MCF 10A (cell line): ENCODE measurements around the gene ARSG. TPM values are rescaled to one million over a fixed set of nuclear protein-coding genes. Genes with fewer than 3 reads are reported as not detected.

Source experiments
- BruUV-seq: library from RNA; stranded (reverse); fragments of 400-500 nt; replicated peaks from 2 replicates; lab custom pipeline; 2021; lab: Mats Ljungman, UMichigan
- CTCF ChIA-PET: fragments of 300-600 bp; sonication (Branson Sonifier 250); formaldehyde crosslinking; extraction: SDS; loops from one replicate; lab custom pipeline; 2021; ENCODE audit warnings: antibody characterized with exemption, inconsistent platforms; lab: Yijun Ruan, JAX
- POLR2A ChIA-PET: fragments of 300-600, 350-650 bp; sonication (Branson Sonifier 250); formaldehyde crosslinking; extraction: SDS; loops from one replicate; lab custom pipeline; 2020; ENCODE audit warnings: antibody characterized with exemption, inconsistent platforms; lab: Yijun Ruan, JAX
- DNase-seq: peaks from one replicate; pipeline ENCODE4 v3.0.0-alpha.2; 2018; ENCODE audit not compliant: unreplicated experiment
- H3K27ac Mint-ChIP-seq: one replicate; pipeline ENCODE4 v1.8.0; 2022; ENCODE audit warnings: mild to moderate bottlenecking, low read depth, mixed read lengths; ENCODE audit not compliant: unreplicated experiment
- H3K27me3 Mint-ChIP-seq: one replicate; pipeline ENCODE4 v1.8.0; 2022; ENCODE audit warnings: mixed read lengths; ENCODE audit not compliant: insufficient read depth, unreplicated experiment
- H3K36me3 Mint-ChIP-seq: one replicate; pipeline ENCODE4 v1.8.0; 2022; ENCODE audit warnings: mild to moderate bottlenecking, moderate library complexity, mixed read lengths; ENCODE audit not compliant: insufficient read depth, unreplicated experiment
- H3K4me1 Mint-ChIP-seq: one replicate; pipeline ENCODE4 v1.8.0; 2022; ENCODE audit warnings: mixed read lengths; ENCODE audit not compliant: insufficient read depth, unreplicated experiment
- H3K4me3 Mint-ChIP-seq: one replicate; pipeline ENCODE4 v1.8.0; 2022; ENCODE audit warnings: mild to moderate bottlenecking, moderate library complexity, mixed read lengths; ENCODE audit not compliant: unreplicated experiment
- H3K9me3 Mint-ChIP-seq: one replicate; pipeline ENCODE4 v1.8.0; 2022; ENCODE audit warnings: mixed read lengths; ENCODE audit not compliant: unreplicated experiment
- CTCF ChIP-seq: fragments of 200-600 bp; IDR thresholded peaks from one replicate; pipeline ENCODE4 v1.8.0; 2022; ENCODE audit warnings: antibody characterized with exemption, mild to moderate bottlenecking; ENCODE audit not compliant: unreplicated experiment
- intact Hi-C: fragments of 100-400 bp; cut with micrococcal nuclease; formaldehyde crosslinking; loops from 2 replicates; pipeline ENCODE4 v1.14.1; 2022
- total RNA-seq: library from RNA; stranded (reverse); gene quantifications from 2 replicates; pipeline ENCODE4 v1.2.3, GENCODE V29; 2022

ARSG gene
- total RNA-seq, 1 experiment from 2014 or later = 5.9 TPM

- no peaks in the 10 kb centered on the region for H3K27me3 Mint-ChIP-seq
- CTCF ChIA-PET = interaction anchor here (0.6 to 1.0 kb wide), 2 partner anchors 21 to 115 kb away, joined by 3 to 4 read pairs; no protein-coding TSS in a partner anchor
- no peaks in the 10 kb centered on the region for H3K36me3 Mint-ChIP-seq
Measured at GRCh38 chr17:68322630-68323029, 31.3 kb downstream of the ARSG start.

GRCh38 chr17:68324114-68324513 is 32.8 kb downstream of the ARSG start:
- no peak for TF ChIP-seq CTCF
- no peak for DNase-seq
- Mint-ChIP-seq H3K4me3 (no peak overlapping the region), H3K27me3 (no peaks in the 10 kb centered on the region), H3K9me3 (no peaks in the 10 kb centered on the region), H3K27ac (no peak overlapping the region), H3K4me1 (no peaks in the 10 kb centered on the region), H3K36me3 (no peaks in the 10 kb centered on the region)
- intact Hi-C loops = no loop called here
- CTCF ChIA-PET = interaction anchor here (0.7 kb wide), 1 partner anchor 10 kb away, joined by 3 read pairs; no protein-coding TSS in a partner anchor
- POLR2A ChIA-PET = interaction anchor here (0.6 to 2.5 kb wide), 2 partner anchors 33 to 62 kb away, joined by 3 to 5 read pairs; no protein-coding TSS in a partner anchor
- BruUV-seq = no TSS peak

More at GRCh38 chr17:68322630-68323029, 31.3 kb downstream of the ARSG start:
- POLR2A ChIA-PET = no interaction called here
- peaks cover 9% of the 10 kb centered on the region for H3K4me1 Mint-ChIP-seq
- TF ChIP-seq CTCF = no peak
- no TSS peak for BruUV-seq
- intact Hi-C loops = no loop called here
- H3K4me3 Mint-ChIP-seq = no peak overlapping the region
- no peak for DNase-seq
- H3K27ac Mint-ChIP-seq = no peak overlapping the region
- no peaks in the 10 kb centered on the region for H3K9me3 Mint-ChIP-seq

DNA sequence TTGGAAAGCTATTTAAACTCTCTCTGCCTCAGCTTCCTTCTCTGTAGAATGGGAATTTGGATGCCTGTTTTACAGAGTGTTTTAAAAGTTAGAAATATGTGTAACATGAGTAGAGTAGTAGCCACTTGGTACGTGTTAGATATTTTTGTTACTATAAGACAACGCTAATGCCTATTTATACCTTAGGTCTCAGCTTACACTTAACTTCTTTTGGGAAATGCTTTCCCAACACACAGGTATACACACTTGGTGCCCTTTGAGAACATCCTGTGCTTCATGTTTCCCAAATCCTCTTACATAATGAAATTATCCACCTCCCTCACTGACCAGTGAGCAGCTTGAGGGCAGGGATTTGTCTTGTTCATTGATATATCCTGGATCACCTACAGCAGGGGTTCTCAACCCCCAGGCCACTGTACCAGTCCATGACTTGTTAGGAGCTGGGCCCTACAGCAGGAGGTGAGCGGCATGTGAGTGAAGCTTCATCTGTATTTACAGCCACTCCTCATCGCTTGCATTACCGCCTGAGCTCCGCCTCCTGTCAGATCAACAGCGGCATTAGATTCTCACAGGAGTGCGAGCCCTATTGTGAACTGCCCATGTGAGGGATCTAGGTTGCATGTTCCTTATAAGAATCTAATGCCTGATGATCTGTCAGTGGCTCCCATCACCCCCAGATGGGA is 33.5 kb downstream of the ARSG start:
- no peak for DNase-seq
- intact Hi-C loops = no loop called here
- TF ChIP-seq CTCF = no peak
- no peaks in the 10 kb centered on the region for H3K9me3 Mint-ChIP-seq
- CTCF ChIA-PET = interaction anchor here (0.6 to 0.7 kb wide), 2 partner anchors 30 to 33 kb away, joined by 3 read pairs; partner anchors contain the start of gene ARSG
- H3K36me3 Mint-ChIP-seq = no peaks in the 10 kb centered on the region
- no peaks in the 10 kb centered on the region for H3K4me1 Mint-ChIP-seq
- no peak overlapping the region for H3K4me3 Mint-ChIP-seq
- no peaks in the 10 kb centered on the region for H3K27me3 Mint-ChIP-seq
- BruUV-seq = no TSS peak
- POLR2A ChIA-PET = interaction anchor here (2.5 kb wide), 1 partner anchor 32 kb away, joined by 5 read pairs; no protein-coding TSS in a partner anchor
- no peak overlapping the region for H3K27ac Mint-ChIP-seq

DNA sequence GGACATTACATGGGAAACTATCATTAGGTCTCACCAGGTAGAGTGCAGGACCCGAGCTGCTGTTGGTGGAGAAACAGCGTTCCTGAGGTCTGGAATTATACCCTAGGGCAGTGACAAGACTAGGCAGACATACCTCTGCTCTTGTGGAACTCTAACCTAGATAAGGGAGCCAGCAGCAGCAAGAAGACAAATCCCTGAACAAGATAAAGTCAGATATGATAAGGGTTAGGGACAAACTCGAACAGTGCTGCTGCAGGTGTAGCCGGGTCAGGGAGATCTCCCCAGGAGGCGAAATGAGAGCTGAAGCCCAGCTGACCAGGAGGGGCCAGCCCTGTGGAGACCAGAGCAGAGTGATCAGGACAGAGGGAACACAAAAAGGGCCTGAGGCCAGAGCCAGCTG is 34.7 kb downstream of the ARSG start:
- CTCF ChIA-PET = no interaction called here

More for the DNA sequence above, 34.7 kb downstream of the ARSG start:
- Mint-ChIP-seq H3K9me3 (peaks cover 8% of the 10 kb centered on the region), H3K4me3 (no peak overlapping the region), H3K4me1 (no peaks in the 10 kb centered on the region), H3K27me3 (no peaks in the 10 kb centered on the region), H3K36me3 (no peaks in the 10 kb centered on the region), H3K27ac (no peak overlapping the region)
- POLR2A ChIA-PET = no interaction called here
- DNase-seq = no peak
- intact Hi-C loops = no loop called here
- no peak for TF ChIP-seq CTCF
- BruUV-seq = no TSS peak
